Activated naive CD4-positive, alpha-beta T cell treated with Interleukin-2 at 50 U/mL for 16 hours (primary cell): Measurements from ENCODE around the gene TLX2.

ENCODE experiments used
- DNase-seq: peaks from one replicate; pipeline ENCODE4 v3.0.0-alpha.2; 2020

TLX2 gene

GRCh38 chr2:74497777-74498499 is 16.3 kb upstream of the TLX2 start:
- DNase-seq, result peak; percentile 24

- no peak for DNase-seq
These were observed 15.6 kb upstream of the TLX2 start for GRCh38 chr2:74498500-74499266.

- DNase-seq, result peak; percentile 33
These were observed 14.8 kb upstream of the TLX2 start, which contains the start of gene LBX2 for GRCh38 chr2:74499267-74499939. LBX2 (minus strand) TSS chr2:74499603; CDS start chr2:74499537, 66 bp downstream.

- DNase-seq, result no peak
These were observed 14.2 kb upstream of the TLX2 start for GRCh38 chr2:74499940-74500577.

- no peak for DNase-seq
These were observed 13.7 kb upstream of the TLX2 start for GRCh38 chr2:74500578-74500946.

- no peak for DNase-seq
These were observed 12.7 kb upstream of the TLX2 start for GRCh38 chr2:74501335-74502071.

GRCh38 chr2:74502147-74502719 is 12.0 kb upstream of the TLX2 start:
- no peak for DNase-seq

- peak; percentile 43 for DNase-seq
These were observed 11.3 kb upstream of the TLX2 start for GRCh38 chr2:74502720-74503505.

- no peak for DNase-seq
These were observed 10.5 kb upstream of the TLX2 start for GRCh38 chr2:74503506-74504475.

GRCh38 chr2:74504591-74504990 is 9.7 kb upstream of the TLX2 start:
- DNase-seq, result no peak

GRCh38 chr2:74505448-74506246 is 8.6 kb upstream of the TLX2 start:
- no peak for DNase-seq

GRCh38 chr2:74507145-74507925 is 6.9 kb upstream of the TLX2 start, which contains the start of gene PCGF1:
PCGF1 (minus strand) TSS chr2:74507695; CDS start chr2:74507668, 27 bp downstream.
- DNase-seq, result peak; percentile 99

GRCh38 chr2:74507926-74508520 is 6.2 kb upstream of the TLX2 start:
- DNase-seq, result peak; percentile 18

GRCh38 chr2:74510272-74510671 is 4.0 kb upstream of the TLX2 start:
- DNase-seq, result no peak

- no peak for DNase-seq
These were observed 2.9 kb upstream of the TLX2 start for GRCh38 chr2:74511104-74511989.

- no peak for DNase-seq
These were observed 1.3 kb upstream of the TLX2 start for GRCh38 chr2:74512744-74513604.
